ENCODE results near the gene RTRAF. TPM values are rescaled to one million over a fixed set of nuclear protein-coding genes. Genes with fewer than 3 reads are reported as not detected.

RTRAF gene
- total and polyA plus RNA-seq, 2 donors (not counting 1 experiment from before 2014, with no cell fraction given): 34.7 to 91.1 TPM

GRCh38 chr14:51998348-51998747, 9.0 kb downstream of the RTRAF start:
- TF ChIP-seq CTCF (IDR thresholded peaks at IDR 0.05): no peak
- no peak for TF ChIP-seq EZH2 (IDR thresholded peaks at IDR 0.05; ENCODE audit: borderline replicate concordance, insufficient read depth, low read depth, low read length, poor library complexity, severe bottlenecking)
- no peaks in the 10 kb centered on the region for H3K27me3 Mint-ChIP-seq
- no peak overlapping the region for H3K4me3 Mint-ChIP-seq
- Histone ChIP-seq H3K4me2 (replicated peaks; ENCODE audit: low read depth, low read length, poor library complexity, severe bottlenecking) (no peak overlapping the region), H3K4me3 (ENCODE audit: control extremely low read depth in 1 of 5, extremely low read depth in 1 of 5, insufficient read depth in 1 of 5, low read depth in 2 of 5, low read length in 4 of 5) (no peak overlapping the region), H2AFZ (ENCODE audit: insufficient read depth, low read depth, low read length, poor library complexity, severe bottlenecking) (no peak overlapping the region), H3K27ac (ENCODE audit: low read length in 2 of 2) (no peak overlapping the region), H3K27me3 (replicated peaks in 1 of 4; ENCODE audit: control extremely low read depth in 1 of 4, control insufficient read depth in 3 of 4, insufficient read depth in 4 of 4, low read length in 3 of 4) (no peaks in the 10 kb centered on the region), H4K20me1 (ENCODE audit: control insufficient read depth, insufficient read depth, low read length, poor library complexity, severe bottlenecking) (peaks cover 21% of the 10 kb centered on the region), H3K36me3 (replicated peaks in 1 of 2; ENCODE audit: control extremely low read depth in 1 of 2, control insufficient read depth in 1 of 2, extremely low read depth in 1 of 2, insufficient read depth in 2 of 2, low read length in 1 of 2) (peaks cover 17 to 78% of the 10 kb centered on the region in 2 experiments), H3K79me2 (ENCODE audit: control insufficient read depth, insufficient read depth, low read length) (peaks cover 18% of the 10 kb centered on the region), H3K9ac (ENCODE audit: low read length) (no peak overlapping the region), H3K4me1 (ENCODE audit: control insufficient read depth in 2 of 2, insufficient read depth in 2 of 2, low read length in 2 of 2) (peaks cover 0 to 3% of the 10 kb centered on the region in 2 donors), H3K9me3 (ENCODE audit: control extremely low read depth in 1 of 3, control insufficient read depth in 2 of 3, insufficient read depth in 1 of 3, low read length in 2 of 3) (no peaks in the 10 kb centered on the region)
- intact Hi-C loops (cut with micrococcal nuclease): loop anchor here (5.0 to 10.0 kb wide), 2 partner anchors 474 to 904 kb away; partner anchors contain the start of gene TRIM9
- no peaks in the 10 kb centered on the region for H3K9me3 Mint-ChIP-seq (ENCODE audit: insufficient read depth)
- POLR2A ChIA-PET: no interaction called here
- no peak overlapping the region for H3K27ac Mint-ChIP-seq
- CTCF ChIA-PET: no interaction called here
- ATAC-seq (ENCODE audit: low read depth) (no peak), DNase-seq (no peak)
- H3K4me1 Mint-ChIP-seq: peaks cover 12% of the 10 kb centered on the region

DNA sequence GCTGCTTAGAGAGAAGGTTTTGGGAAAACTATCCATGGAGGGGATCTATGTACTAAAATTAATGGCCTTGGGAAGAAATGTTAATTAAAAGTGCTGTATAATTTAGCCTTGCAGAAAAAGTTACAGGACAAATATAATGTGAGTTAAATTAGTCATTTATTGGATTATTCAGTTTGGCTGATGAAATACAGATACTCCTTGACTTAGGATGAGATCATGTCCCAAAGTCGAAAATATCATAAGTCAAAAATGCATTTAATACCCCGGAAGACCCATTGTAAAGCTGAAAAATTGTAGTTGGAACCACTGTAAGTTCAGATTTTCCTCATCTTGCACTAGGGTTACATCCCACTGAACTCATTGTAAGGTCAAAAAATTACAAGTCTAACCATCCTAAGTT, 9.7 kb downstream of the RTRAF start:
- TF ChIP-seq EZH2 (IDR thresholded peaks at IDR 0.05; ENCODE audit: borderline replicate concordance, insufficient read depth, low read depth, low read length, poor library complexity, severe bottlenecking) (no peak), CTCF (IDR thresholded peaks at IDR 0.05) (no peak)
- no peak overlapping the region for H2AFZ ChIP-seq (ENCODE audit: insufficient read depth, low read depth, low read length, poor library complexity, severe bottlenecking)
- intact Hi-C loops (cut with micrococcal nuclease): loop anchor here (5.0 to 10.0 kb wide), 2 partner anchors 473 to 904 kb away; partner anchors contain the start of gene TRIM9
- H4K20me1 ChIP-seq (ENCODE audit: control insufficient read depth, insufficient read depth, low read length, poor library complexity, severe bottlenecking): peaks cover 21% of the 10 kb centered on the region
- Mint-ChIP-seq H3K4me3 (no peak overlapping the region), H3K27ac (no peak overlapping the region), H3K27me3 (no peaks in the 10 kb centered on the region), H3K4me1 (peaks cover 5% of the 10 kb centered on the region), H3K9me3 (ENCODE audit: insufficient read depth) (no peaks in the 10 kb centered on the region)
- no peaks in the 10 kb centered on the region for H3K4me1 ChIP-seq (ENCODE audit: control insufficient read depth in 2 of 2, insufficient read depth in 2 of 2, low read length in 2 of 2)
- peaks cover 17% of the 10 kb centered on the region for H3K79me2 ChIP-seq (ENCODE audit: control insufficient read depth, insufficient read depth, low read length)
- H3K4me3 ChIP-seq (ENCODE audit: control extremely low read depth in 1 of 5, extremely low read depth in 1 of 5, insufficient read depth in 1 of 5, low read depth in 2 of 5, low read length in 4 of 5): no peak overlapping the region
- no peaks in the 10 kb centered on the region for H3K9me3 ChIP-seq (ENCODE audit: control extremely low read depth in 1 of 3, control insufficient read depth in 2 of 3, insufficient read depth in 1 of 3, low read length in 2 of 3)
- DNase-seq (no peak), ATAC-seq (ENCODE audit: low read depth) (no peak)
- no CpG with 5 or more reads among the region's 2 CpGs for WGBS (ENCODE audit: insufficient coverage)
- POLR2A ChIA-PET: no interaction called here
- H3K36me3 ChIP-seq (replicated peaks in 1 of 2; ENCODE audit: control extremely low read depth in 1 of 2, control insufficient read depth in 1 of 2, extremely low read depth in 1 of 2, insufficient read depth in 2 of 2, low read length in 1 of 2): peaks cover 17 to 79% of the 10 kb centered on the region in 2 experiments
- H3K27me3 ChIP-seq (replicated peaks in 1 of 4; ENCODE audit: control extremely low read depth in 1 of 4, control insufficient read depth in 3 of 4, insufficient read depth in 4 of 4, low read length in 3 of 4): no peaks in the 10 kb centered on the region
- CTCF ChIA-PET: no interaction called here
- no peak overlapping the region for H3K27ac ChIP-seq (ENCODE audit: low read length in 2 of 2)
- H3K9ac ChIP-seq (ENCODE audit: low read length): no peak overlapping the region
- H3K4me2 ChIP-seq (replicated peaks; ENCODE audit: low read depth, low read length, poor library complexity, severe bottlenecking): no peak overlapping the region
